Embryonic facial prominence (tissue), 1 donor: ENCODE data around the gene DBH.
"Not testable (repeated sequence)": the region's sequence is repeated elsewhere in the genome, so short reads cannot be mapped to it uniquely, and the experiment has no call there.

ENCODE experiments used
- DNase-seq: peaks from one replicate; pipeline ENCODE4 v3.0.0-alpha.2; 2016; ENCODE audit errors: extremely low spot score

The DBH gene

DNA sequence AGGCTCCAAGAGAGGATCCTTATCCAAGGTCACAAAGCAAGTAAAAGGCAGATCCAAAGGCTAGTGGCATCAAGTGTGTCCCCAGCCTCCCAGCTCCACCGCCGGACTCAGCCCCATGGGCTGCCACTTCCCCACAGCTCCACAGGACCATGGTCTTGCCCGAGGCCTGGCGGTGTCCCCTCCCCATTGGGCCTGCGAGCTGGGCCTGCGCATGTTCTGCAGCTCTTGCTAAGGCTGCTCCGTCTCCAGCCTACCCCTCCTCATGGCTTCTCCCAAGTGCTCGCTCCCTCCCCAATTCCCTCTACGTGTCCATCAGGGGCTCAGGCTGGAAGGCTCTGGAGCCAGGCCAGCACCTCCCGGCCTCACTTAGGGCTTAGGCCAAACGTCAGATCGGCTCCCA is 29.4 kb downstream of the DBH start:
- DNase-seq: no peak

DNA sequence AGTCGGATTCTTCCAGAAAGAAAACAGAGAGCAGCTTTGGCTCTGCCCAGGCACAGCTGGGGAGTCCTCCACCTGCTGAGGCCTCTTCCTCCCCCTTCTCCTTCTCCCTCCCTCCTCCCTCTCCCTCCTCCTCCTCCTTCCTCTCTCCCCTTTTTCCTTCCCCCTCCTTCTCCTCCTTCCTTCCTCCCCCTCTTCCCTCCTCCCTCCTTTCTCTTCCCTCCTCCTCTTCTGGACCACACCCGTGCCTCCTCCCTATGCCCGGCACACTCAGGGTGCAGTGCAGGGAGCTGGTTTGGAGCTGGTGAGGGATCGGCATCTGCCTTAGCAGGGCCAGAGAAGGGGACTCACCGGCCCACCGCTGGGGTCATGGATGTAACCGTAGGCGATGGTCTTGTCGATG is 30.2 kb downstream of the DBH start:
- no peak for DNase-seq

DNA sequence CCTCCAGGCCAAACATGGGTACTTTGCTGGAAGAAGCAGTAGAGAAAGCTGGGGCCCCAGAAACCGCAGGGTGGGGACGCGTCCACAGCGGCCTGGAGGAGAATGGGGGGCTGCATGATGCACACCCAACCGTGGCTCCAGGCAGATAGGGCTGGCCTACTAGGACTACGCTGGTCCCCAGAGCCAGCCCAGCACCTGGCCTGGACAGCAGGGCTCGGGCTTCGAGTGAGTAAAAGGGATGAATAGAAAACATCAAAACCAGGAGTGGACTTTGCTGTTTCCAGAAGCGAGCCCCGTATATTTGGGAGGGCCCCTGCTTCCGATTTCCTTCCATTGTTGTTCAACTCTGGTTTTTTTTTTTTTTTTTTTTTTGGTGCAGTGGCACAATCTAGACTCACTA is 30.7 kb downstream of the DBH start:
- no peak for DNase-seq

DNA sequence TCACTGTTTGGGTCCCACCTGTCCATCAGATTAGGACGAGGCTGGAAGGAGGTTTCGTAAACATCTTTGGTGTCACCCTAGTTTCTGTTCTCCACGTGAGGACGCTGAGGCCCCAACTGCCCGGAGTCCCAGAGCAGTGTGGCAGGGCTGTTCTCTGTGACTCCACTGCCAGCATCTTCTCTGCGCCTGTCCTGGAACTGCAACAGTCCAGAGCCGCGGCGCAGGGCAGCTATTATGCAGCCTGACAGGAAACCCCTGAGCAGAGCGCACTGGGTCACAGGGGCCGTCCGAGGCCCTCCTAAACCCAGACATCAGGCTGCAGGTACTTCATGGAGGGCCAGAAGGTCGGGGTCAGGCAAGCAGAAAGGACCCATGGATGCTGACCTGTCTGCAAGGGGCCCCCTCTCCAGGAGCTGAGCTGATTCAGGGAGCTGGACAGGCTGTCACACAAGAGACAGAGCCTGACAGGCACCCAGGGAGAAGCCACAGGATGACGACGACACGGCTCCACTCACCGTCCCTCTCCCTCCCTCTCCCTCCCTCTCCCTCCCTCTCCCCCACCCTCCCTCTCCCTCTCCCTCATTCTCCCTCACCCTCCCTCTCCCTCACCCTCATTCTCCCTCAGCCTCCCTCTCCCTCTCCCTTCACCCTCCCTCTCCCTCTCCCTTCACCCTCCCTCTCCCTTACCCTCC is 31.7 kb downstream of the DBH start:
- no peak for DNase-seq

DNA sequence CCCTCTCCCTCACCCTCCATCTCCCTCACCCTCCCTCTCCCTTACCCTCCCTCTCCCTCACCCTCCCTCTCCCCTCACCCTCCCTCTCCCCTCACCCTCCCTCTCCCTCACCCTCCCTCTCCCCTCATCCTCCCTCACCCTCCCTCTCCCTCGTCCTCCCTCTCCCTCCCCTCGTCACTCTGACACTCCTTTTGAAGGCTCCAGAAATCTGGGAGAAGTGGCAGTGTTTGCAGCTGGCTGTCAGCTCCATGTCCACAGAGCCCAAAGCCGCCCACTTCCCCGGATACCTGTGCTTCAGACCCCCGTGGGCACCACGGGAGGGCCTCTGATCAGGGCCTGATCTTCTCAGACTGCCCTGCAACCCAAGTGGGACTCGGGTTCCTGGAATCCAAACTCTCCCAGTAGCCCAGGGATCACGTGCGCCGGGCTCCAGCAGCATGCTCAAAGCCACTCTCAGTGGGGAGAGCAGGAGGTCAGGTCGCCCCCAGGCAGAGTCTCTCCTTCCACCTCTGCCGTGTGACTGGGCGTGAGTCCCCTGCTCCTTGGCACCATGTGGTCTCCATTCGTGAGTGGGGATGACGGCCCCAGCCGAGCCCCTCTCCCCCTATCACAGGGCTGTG is 33.1 kb downstream of the DBH start:
- no peak for DNase-seq

DNA sequence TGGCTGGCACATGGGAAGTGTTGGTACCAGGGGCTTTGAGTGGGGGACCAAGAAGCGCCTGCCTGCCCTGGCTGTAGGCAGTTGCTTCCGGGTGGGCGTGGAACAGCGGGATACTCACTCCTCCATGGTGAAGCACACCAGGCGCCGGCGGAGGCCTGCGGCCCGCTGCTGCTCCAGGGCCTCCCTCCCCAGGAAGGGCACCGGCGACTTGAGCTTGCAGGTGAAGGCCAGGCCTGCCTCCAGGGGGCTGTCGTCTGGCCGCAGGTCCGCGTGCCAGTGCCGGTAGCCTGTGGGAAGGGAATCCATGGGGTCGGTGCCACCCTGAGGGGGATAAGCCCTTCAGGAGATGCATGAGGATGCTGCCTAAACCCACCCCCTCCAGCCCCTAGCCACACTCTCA is 34.3 kb downstream of the DBH start:
- DNase-seq: no peak

DNA sequence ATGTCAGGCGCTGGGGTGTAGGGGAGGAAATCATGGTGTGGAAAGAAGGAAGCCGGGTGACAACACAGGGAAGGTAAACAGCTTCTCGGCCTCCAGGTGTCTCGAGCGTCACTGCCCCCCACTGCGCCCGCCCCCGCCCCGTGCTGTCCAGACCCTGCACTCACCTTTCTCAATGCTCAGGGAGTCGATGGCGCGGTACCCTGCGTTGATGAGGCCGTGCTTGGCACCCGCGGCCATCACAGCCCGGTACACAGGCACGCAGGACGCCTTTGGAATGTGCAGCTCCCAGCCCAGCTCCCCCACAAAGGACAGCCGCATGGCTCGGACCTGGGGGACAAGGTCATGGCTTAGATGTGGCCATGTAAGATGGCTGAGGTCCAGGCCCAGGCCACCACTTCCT is 35.2 kb downstream of the DBH start:
- DNase-seq: no peak

DNA sequence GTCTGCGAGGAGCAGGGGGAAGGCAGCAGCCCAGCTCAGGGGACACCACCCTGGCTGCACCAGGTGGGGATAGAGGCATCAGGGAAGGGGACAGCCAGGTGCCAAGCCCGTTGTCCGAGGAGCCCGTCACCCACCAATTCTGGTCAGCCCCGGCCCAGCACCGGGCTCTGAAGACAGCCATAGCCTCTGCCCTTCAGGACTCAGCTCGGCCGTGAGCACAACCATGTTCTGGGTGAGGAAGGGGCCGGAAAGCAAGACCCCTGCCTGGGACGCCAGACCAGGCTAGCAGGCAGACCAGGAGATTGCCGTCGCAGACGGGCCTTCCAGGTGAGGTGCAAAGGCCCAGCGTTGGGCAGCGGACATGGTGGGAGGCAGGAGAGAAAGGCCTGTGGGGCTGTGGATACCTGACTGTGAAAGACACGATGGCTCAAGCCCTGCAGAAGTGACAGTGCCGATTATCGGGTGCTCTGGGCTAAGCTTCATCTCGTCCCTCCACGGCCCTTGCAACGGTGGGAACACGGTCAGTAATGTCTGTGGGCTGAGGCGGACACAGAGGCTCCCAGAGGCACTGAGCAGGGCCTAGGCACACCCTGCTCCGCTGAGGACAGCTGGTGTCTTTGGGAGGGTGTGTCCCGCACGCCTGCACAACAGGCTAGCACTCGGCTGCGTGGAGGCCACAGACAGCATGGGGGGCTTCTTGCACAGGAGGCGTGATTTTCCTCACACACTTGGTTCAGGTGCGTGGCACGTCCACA is 36.5 kb downstream of the DBH start:
- DNase-seq: no peak

DNA sequence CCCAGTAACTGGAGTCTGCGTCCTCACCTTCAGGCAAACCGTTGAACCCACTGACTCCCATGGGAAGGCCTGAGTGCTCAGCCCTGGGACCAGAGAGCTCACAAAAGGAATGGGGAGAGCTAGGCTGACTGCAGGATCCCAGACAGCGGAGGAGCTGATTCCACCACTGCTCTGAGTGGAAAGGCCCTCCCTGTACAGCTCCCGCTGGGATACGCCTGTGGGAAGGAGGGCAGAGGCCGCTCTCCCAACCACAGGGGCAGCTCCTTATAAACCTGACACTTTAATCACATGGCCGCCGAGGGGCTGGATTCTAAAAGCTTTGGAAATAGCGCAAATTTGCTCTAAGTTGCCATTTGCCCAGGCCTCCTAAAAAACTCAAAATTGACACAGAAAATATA is 37.1 kb downstream of the DBH start:
- DNase-seq: no peak

DNA sequence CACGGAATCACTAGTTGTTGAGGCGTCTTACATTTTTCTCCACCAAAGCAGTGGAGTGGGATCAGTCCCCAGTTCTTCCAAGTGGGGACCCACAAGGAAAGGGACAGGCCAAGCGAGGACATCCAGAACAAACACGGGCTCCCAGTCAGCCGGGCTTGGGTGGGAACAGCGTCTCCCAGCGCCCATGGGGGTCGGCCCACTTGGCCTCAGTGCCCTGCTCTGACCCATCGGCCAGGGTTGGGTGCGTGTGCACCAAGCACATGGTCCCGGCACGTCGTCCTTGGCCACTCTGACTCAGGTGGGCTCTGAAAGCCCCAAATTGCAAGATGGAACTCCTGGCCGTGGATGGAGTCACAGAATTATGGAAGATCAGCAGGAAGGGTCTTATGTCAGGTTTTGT is 37.9 kb downstream of the DBH start:
- no peak for DNase-seq

DNA sequence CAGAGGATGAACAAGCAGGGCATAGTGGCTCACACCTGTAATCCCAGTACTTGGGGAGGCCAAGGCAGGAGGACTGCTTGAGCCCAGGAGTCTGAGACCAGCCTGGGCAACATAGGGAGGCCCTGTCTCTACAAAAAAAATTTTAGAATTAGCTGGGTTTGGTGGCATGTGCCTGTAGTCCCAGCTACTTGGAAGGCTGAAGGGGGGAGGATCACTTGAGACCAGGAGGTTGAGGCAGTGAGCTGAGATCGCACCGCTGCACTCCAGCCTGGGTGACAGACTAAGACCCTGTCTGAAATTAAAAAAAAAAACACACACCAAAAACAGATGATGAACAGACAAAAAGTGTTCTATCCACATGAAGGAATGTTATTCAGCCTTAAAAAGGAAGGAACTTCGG is 39.6 kb downstream of the DBH start:
- not testable (repeated sequence) for DNase-seq

DNA sequence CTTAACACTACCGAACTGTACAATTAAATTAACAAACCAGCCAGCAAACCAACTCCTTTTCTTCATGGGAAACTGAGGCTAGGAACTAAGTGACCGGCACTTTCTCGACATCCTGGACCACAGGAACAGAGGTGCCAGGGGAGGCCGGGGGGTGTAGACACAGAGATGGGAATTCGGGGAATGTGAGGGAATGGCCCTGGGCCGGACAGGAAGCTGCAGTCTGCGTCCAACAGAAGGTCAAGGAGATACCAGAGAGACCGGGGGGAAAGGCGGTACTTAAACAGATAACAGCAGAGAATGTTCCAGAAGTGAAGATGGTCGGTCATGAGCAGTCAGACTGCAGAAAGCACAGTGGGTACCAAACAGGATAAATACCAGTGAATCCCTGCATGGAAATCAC is 40.3 kb downstream of the DBH start:
- no peak for DNase-seq

DNA sequence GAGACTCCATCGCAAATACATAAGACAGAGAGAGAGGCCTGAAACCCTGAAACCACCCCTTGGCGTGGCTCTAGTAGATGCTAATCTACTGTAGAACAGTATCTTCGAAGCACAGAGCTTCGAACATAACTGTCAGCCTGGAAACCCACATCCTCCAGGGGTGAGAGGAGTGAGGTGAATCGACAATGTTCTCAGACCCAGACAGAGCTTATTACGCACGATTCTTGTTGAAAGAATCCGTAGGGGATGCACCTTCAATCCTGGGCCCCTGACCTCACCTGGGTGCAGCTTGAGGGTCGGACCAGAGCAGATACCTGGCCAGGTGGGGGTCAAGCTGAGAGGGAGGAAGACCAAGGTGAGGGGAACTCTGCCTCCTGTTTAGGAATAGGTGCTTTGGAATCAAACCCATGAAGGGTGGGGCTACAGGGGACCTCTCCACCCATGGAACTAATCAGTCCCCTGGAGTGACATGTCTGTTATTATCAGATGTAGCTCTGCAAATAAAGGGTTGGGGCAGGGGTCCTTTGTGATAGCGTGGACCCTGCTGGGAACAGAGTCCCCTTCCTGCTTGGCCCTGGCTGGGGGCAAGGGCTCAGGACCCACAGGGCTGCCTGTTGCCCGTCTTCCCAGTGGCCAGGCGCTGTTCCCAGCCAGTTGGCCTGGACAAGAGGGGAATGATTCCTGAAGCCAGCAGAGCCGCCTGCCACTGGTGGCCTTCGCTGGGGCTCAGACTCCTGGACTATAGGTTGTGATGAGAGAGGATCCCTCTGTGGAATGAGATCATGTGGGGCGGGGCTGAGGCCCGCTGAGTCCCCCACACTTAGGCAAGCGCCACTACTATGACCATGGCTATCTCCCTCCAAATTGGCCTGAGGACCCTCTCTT is 41.2 kb downstream of the DBH start:
- DNase-seq: no peak

DNA sequence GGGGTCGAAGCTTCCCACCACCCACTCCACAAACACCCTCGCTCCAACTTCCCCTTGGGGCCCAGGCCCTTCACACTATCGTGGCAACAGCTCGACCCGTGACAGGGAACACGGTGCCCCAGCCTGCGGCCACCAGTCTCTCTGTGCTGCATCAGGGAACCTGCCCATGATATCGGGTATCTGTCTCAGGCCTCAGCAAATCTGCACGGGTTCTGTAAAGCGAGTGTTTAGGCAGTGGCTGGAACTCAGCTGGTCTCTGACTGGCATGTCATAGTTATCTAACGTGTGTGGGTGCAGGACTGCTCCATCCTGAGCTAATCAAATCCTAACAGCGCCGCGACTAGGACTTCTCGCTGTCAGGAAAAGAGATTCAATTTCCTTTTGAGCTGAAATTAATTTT is 42.9 kb downstream of the DBH start:
- DNase-seq: no peak

DNA sequence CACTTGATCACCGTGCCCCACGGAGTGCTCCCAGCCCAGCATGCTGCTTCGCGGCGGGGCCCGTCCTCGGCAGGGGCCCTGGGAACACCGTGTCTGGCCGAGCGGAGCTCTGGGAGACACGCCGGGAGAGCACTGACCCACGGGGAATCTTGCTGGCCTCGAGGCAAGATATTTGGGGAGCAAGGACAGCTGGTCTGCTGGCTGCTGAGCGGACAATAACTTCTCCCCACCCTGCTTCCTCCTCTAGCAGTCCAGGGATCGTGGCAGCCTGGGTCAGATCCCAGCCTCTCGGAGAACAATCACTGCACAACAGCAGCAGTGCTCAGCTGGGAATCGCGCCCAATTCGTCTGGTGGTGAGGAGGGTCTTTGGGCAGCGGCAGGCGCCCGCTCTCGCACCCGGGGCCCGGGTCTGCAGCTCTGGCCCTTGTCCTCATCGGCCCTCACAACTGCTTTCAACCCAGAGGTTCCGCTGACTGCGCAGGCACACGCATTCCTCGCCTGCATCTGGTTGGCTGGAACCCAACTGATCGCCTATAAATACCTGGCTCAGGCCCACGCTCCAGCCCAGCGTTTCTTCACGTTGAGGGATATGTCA is 43.4 kb downstream of the DBH start:
- DNase-seq: no peak

DNA sequence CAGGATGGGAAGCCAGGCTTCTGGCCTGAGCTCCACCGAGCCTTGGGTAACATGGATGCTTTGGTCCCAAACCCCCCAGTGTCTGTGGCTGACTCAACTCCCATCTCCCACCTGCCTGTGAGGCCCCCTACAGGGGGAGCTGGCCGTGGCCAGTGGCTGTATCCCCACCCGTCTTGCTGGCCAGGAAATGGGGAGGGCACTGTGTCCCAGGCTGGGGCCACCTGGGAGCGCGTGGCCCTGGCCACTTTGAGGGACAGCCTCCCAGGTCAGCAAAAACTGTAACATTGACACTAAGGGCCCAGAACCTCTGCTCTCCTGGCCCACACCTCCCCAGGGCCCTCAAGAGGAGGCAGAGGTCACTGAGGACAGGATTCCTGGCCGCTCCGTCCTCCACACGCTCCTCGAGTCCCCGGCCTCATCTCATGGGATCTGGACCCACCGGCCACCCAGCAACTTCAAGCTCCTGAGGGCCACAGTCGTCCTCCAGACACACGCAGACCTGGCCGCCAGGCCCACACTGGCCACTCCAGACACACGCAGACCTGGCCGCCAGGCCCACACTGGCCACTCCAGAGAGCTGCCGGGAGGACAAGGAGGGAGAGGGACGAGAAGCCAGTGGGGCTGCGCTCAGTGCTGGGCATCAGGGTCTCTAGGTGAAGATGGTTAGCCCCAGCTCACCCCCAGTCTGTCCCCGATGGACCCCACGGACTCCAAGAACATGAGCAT is 44.2 kb downstream of the DBH start:
- no peak for DNase-seq

DNA sequence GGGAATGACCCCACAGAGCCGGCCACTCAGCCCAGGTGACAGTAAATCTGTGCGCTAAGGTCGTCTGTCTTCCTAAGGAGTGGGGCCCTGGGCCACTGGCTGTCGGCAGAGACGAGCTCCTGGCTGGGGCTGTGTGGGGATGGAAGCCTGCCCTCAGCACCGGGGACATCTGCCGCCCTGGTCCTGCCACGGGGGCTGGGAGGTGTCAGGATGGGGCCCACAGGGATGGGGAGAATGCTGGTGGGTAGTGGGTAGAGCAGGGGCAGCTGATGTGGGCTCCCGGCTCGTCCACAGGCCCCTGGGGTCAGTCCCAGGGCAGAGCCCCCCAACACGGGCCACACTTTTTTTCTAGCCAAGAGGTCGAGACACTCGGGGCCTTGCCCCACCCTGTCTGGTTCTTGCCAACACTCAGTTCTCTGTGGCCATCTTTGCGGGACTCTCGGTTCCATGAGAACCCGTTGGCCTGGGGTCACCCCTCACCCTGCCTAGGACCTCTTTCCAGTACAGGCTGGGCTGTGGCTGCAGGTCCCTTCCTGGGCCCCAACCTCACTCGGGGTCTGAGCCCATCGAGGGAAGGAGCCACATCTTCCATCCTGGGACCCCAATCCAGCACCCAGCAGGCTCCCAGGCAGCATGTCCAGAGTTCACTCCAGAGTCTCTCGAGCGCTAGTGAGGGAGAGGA is 45.0 kb downstream of the DBH start:
- no peak for DNase-seq

DNA sequence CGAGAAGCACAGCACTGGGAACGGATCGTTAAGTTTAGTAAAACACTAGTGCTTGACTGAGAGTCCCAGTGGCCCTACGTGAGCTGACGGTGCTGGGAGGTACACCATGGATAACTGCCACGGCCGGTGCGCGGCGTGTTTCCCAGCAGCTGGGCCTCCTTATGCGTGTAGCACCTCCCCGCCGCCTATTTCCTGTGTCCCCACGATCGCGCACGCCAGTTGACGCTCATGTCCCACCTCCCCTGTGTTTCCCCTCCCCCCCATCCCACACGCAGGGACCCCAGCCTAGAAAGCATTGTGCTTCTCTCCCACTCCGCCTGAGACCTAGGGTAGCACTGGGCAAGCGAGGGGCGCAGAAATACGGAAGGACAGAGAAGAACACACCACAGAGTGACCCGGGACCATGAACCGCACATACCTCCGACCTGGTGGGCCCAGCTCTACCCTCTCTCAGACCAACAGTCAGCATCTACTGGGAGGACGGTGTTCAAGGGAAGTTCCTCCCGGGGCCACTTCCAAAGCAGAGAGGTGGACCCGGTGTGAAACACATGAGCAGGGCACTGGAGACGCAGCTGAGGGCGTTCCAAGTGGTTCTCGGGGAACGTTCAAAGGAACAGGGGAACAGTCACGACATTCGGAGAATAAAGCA is 45.6 kb downstream of the DBH start:
- no peak for DNase-seq

DNA sequence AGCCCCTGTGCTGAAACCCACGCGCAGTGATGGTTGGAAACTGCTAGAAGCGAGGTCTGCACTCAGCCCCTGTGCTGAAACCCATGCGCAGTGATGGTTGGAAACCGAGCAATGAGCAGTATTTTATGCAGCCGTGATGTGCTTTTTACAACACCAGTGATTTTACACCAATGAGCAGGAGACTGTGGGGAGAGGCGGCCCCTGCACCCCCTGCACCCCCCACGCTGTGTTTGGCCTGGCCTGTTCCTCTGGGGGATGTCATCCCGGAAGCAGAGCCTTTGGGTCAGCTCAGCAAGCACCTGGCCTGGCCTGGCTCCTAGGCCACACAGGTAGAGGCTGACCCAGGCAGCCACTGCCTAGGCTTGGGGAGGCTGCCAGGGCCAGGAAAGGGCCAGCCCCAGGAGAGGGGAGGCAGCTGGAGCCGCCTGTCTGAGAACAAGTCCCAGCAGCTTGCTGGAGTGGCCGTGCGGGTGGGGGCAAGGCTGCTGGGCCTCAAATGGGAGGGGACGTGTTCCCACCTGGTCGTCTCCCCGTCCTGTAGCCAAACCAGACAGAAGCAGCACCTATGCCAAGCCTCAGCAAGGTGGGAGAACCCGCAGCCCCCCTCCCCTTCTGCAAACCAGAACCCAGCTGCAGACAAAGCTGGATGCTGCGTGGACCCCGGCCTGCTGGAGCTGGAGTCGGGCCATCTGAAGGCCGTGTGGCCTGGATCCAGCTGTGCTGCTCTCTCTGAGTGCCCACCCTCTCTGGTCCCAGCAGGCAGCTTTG is 46.8 kb downstream of the DBH start:
- no peak for DNase-seq
